Measurements from ENCODE around the gene RDH5. TPM values are rescaled to one million over a fixed set of nuclear protein-coding genes. Genes with fewer than 3 reads are reported as not detected.

The RDH5 gene
- total RNA-seq, 1 experiment from 2014 or later, result 6.2 TPM

DNA sequence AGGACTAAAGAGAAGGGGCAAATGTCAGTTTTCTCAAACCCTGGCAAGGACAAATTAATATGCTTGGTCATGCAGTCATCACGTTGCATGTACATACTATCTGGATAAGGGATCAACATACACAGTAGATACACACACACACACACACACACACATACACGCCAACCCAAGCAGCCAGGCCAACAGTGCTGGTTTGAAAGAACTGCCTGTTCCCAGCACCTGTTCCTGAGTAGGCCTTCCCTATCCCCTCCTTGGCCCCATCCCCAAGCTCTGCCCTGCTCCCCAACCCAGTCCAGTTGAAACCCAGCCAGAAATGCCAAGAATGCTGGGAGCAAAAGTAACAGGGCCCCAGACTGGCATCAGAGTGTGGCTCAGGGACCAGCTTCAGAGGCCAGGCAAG is 16.9 kb upstream of the RDH5 start:
- ChIA-PET CTCF (interaction anchor here (0.6 kb wide), 1 partner anchor 22 kb away, joined by 4 read pairs; a partner anchor contains a TSS), POLR2A (no interaction called here), RAD21 (ENCODE audit: low non-redundant PET in 1 of 2, low total read pairs in 2 of 2, uncharacterized antibody in 2 of 2, unreplicated experiment in 2 of 2) (no interaction called here)
- no peak overlapping the region for H3K9ac ChIP-seq (ENCODE audit: low read length)
- H3K27me3 ChIP-seq (ENCODE audit: insufficient read depth, low read length), result peaks cover 2% of the 10 kb centered on the region; the same call in 1 of the 2 replicates
- no peak overlapping the region for H2AFZ ChIP-seq (ENCODE audit: low read depth, low read length, poor library complexity, severe bottlenecking)
- no peak for DNase-seq (ENCODE audit: low read depth, low spot score)
- H3K4me3 ChIP-seq (replicated peaks in 1 of 2; ENCODE audit: low read depth in 1 of 2, low read length in 2 of 2), result no peak overlapping the region
- no peaks in the 10 kb centered on the region for H3K79me2 ChIP-seq (ENCODE audit: insufficient read depth, low read length)
- H3K9me3 ChIP-seq (ENCODE audit: control insufficient read depth in 1 of 2, insufficient read depth in 1 of 2, low read depth in 1 of 2, low read length in 2 of 2), result no peaks in the 10 kb centered on the region
- H3K9me2 ChIP-seq (ENCODE audit: insufficient read depth), result no peaks in the 10 kb centered on the region
- intact Hi-C loops (cut with micrococcal nuclease), result no loop called here
- H3K27ac ChIP-seq (ENCODE audit: low read depth, low read length), result no peak overlapping the region
- H3K4me1 ChIP-seq (ENCODE audit: control insufficient read depth in 1 of 2, insufficient read depth in 2 of 2, low read length in 2 of 2), result peaks cover 0 to 15% of the 10 kb centered on the region in 2 experiments; a peak in 3 of 4 replicates
- no peaks in the 10 kb centered on the region for H4K20me1 ChIP-seq (ENCODE audit: insufficient read depth)
- BruUV-seq (replicated peaks), result no TSS peak
- TF ChIP-seq, protein P1, sequence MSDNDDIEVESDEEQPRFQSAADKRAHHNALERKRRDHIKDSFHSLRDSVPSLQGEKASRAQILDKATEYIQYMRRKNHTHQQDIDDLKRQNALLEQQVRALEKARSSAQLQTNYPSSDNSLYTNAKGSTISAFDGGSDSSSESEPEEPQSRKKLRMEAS (IDR thresholded peaks at IDR 0.05), result no peak
- TF ChIP-seq ZFX (IDR thresholded peaks at IDR 0.05) (no peak), FOSL1 (IDR thresholded peaks at IDR 0.05; ENCODE audit: low read depth) (no peak), TCF7L2 (IDR thresholded peaks at IDR 0.05; ENCODE audit: borderline replicate concordance, extremely low read depth, insufficient read depth, insufficient read length) (no peak), EZH2phosphoT487 (IDR thresholded peaks at IDR 0.05; ENCODE audit: borderline replicate concordance) (no peak), EZH2 (IDR thresholded peaks at IDR 0.05) (no peak), SP1 (IDR thresholded peaks at IDR 0.05; ENCODE audit: low read depth) (no peak), POLR2A (IDR thresholded peaks at IDR 0.05; ENCODE audit: borderline replicate concordance, extremely low read depth, insufficient read depth, insufficient read length) (no peak), ELF1 (IDR thresholded peaks at IDR 0.05; ENCODE audit: borderline replicate concordance, low read depth) (no peak), EGR1 (IDR thresholded peaks at IDR 0.05; ENCODE audit: low read depth) (no peak), CEBPB (IDR thresholded peaks at IDR 0.05; ENCODE audit: low read depth) (no peak), SRF (IDR thresholded peaks at IDR 0.05; ENCODE audit: low read depth) (no peak), YY1 (IDR thresholded peaks at IDR 0.05; ENCODE audit: extremely low read depth, insufficient replicate concordance, low read depth, low read length) (no peak), RAD21 (IDR thresholded peaks at IDR 0.05; ENCODE audit: low read depth) (no peak)
- TF ChIP-seq, protein P2, sequence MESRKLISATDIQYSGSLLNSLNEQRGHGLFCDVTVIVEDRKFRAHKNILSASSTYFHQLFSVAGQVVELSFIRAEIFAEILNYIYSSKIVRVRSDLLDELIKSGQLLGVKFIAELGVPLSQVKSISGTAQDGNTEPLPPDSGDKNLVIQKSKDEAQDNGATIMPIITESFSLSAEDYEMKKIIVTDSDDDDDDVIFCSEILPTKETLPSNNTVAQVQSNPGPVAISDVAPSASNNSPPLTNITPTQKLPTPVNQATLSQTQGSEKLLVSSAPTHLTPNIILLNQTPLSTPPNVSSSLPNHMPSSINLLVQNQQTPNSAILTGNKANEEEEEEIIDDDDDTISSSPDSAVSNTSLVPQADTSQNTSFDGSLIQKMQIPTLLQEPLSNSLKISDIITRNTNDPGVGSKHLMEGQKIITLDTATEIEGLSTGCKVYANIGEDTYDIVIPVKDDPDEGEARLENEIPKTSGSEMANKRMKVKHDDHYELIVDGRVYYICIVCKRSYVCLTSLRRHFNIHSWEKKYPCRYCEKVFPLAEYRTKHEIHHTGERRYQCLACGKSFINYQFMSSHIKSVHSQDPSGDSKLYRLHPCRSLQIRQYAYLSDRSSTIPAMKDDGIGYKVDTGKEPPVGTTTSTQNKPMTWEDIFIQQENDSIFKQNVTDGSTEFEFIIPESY (IDR thresholded peaks at IDR 0.05; ENCODE audit: extremely low read depth, insufficient replicate concordance, low read length), result no peak
- H3K4me2 ChIP-seq (ENCODE audit: low read length), result no peak overlapping the region
- H3K36me3 ChIP-seq (ENCODE audit: control insufficient read depth in 1 of 2, insufficient read depth in 2 of 2, low read length in 2 of 2), result no peaks in the 10 kb centered on the region
- no peak for ATAC-seq
